SH-SY5Y (cell line): Measurements from ENCODE around the gene INPP5A.

Source experiments
- GATA2 ChIP-seq: IDR thresholded peaks from 2 replicates; pipeline ENCODE4 v1.6.1; 2011; ENCODE audit warnings: mild to moderate bottlenecking, low read depth, low read length
- GATA3 ChIP-seq: IDR thresholded peaks from 2 replicates; pipeline ENCODE4 v1.6.1; 2011; ENCODE audit warnings: low read depth, mild to moderate bottlenecking, low read length, moderate library complexity

DNA sequence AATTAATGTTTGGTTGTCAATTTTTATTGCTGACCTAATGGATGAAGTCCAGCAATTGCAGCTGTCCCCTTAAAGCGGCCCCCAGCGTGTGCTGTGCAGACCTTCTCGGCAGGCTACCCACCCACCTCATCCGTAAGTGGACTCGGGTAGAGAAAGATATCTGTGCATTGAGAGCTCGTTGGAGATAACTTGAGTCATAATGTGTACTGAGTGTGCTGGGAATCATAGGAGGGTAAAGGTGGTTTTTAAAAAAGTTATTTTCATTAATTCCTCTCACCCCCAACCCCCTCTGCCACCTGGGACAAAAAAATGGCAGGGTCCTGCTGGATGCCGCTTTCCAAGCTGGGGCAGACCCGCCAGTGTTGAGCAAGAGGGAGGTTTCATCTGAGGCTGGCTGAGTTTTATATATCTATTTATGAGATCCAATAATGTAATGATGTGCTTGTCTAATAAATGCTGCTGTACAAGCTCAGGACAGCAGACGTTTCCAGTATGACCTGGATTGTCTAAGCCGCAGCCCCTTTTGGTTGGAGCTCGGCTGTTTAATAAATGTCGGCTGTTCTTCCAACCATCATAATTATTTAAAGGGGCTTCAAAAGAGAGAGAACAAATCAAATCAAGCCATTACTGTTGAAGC is 129.2 kb downstream of the INPP5A start:
- TF ChIP-seq GATA2 (no peak), GATA3 (no peak)
